ENCODE data around the gene SOST.
"Not testable (repeated sequence)": the region's sequence is repeated elsewhere in the genome, so short reads cannot be mapped to it uniquely, and the experiment has no call there.

SOST gene

GRCh38 chr17:43758497-43759174 is at the start of gene SOST:
Gene SOST (minus strand): TSS chr17:43758791. CDS start chr17:43758741, 50 bp downstream.
- DNase-seq, result no peak

GRCh38 chr17:43808076-43808475 is 49.5 kb upstream of the SOST start:
- DNase-seq, result no peak

- no peak for DNase-seq
Observed at GRCh38 chr17:43805117-43805516, 46.5 kb upstream of the SOST start.

- DNase-seq, result no peak
Observed at GRCh38 chr17:43803758-43804157, 45.2 kb upstream of the SOST start.

GRCh38 chr17:43801844-43802243 is 43.3 kb upstream of the SOST start:
- no peak for DNase-seq

- no peak for DNase-seq
Observed at GRCh38 chr17:43800736-43801135, 42.1 kb upstream of the SOST start.

GRCh38 chr17:43799047-43799446 is 40.5 kb upstream of the SOST start:
- DNase-seq, result no peak

- not testable (repeated sequence) for DNase-seq
Observed at GRCh38 chr17:43798024-43798423, 39.4 kb upstream of the SOST start.

GRCh38 chr17:43792668-43793067 is 34.1 kb upstream of the SOST start:
- not testable (repeated sequence) for DNase-seq

GRCh38 chr17:43791589-43791988 is 33.0 kb upstream of the SOST start:
- no peak for DNase-seq

- DNase-seq, result no peak
Observed at GRCh38 chr17:43790311-43790940, 31.8 kb upstream of the SOST start.

- DNase-seq, result no peak
Observed at GRCh38 chr17:43789482-43789881, 30.9 kb upstream of the SOST start.

- DNase-seq, result no peak
Observed at GRCh38 chr17:43788540-43788939, 29.9 kb upstream of the SOST start.

GRCh38 chr17:43787728-43788127 is 29.1 kb upstream of the SOST start:
- no peak for DNase-seq

- no peak for DNase-seq
Observed at GRCh38 chr17:43784628-43785101, 26.1 kb upstream of the SOST start.

- no peak for DNase-seq
Observed at GRCh38 chr17:43784068-43784467, 25.5 kb upstream of the SOST start.

- no peak for DNase-seq
Observed at GRCh38 chr17:43782913-43783680, 24.5 kb upstream of the SOST start.

GRCh38 chr17:43780135-43780534 is 21.5 kb upstream of the SOST start, which contains the start of gene CFAP97D1:
Gene CFAP97D1 (plus strand): TSS chr17:43780435. CDS start chr17:43780463, 28 bp downstream.
- no peak for DNase-seq

GRCh38 chr17:43779145-43780125 is 20.8 kb upstream of the SOST start:
- DNase-seq, result no peak

GRCh38 chr17:43778337-43779144 is 19.9 kb upstream of the SOST start, which contains the start of gene DUSP3:
Gene DUSP3 (minus strand): TSS chr17:43778977. CDS start chr17:43778924, 53 bp downstream.
- DNase-seq, result peak; percentile 65
